GM12878 (cell line): Measurements from ENCODE around the gene NCLN. TPM values are rescaled to one million over a fixed set of nuclear protein-coding genes. Genes with fewer than 3 reads are reported as not detected.

ENCODE experiments used
- ATAC-seq: fragments of 200-7000 bp; cut with Tn5 transposase; 3 replicates; pipeline ENCODE4 v1.9.1; 2020; ENCODE audit warnings: mild to moderate bottlenecking, moderate library complexity
- BruUV-seq: library from RNA; stranded (reverse); fragments of 400-500 nt; replicated peaks from 2 replicates; lab custom pipeline; 2021; lab: Mats Ljungman, UMichigan
- CTCF ChIA-PET: fragments of 300-600 bp; sonication (Branson Sonifier 250); formaldehyde crosslinking; extraction: SDS; loops from one replicate; lab custom pipeline; 2021; ENCODE audit warnings: inconsistent platforms; lab: Yijun Ruan, JAX
- POLR2A ChIA-PET: fragments of 350-600 bp; formaldehyde crosslinking; extraction: SDS; loops from one replicate; lab custom pipeline; 2021; ENCODE audit warnings: inconsistent platforms; lab: Charles Lee
- RAD21 ChIA-PET: fragments of 300-600 bp; sonication (Branson Sonifier 250); formaldehyde crosslinking; loops from one replicate; lab custom pipeline; 2023; ENCODE audit warnings: antibody characterized with exemption; ENCODE audit not compliant: unreplicated experiment; lab: Charles Lee
- SMC1A ChIA-PET: fragments of 300-600 bp; sonication (Branson Sonifier 250); formaldehyde crosslinking; loops from one replicate; lab custom pipeline; 2023; ENCODE audit not compliant: unreplicated experiment, uncharacterized antibody; lab: Charles Lee
- DNase-seq: peaks from one replicate; pipeline ENCODE4 v3.0.0-alpha.2; 2011; ENCODE audit warnings: low read depth, low spot score
- FAIRE-seq: peaks from 3 replicates; lab custom pipeline; 2011; peaks lifted over from hg19 to GRCh38; lab: Jason Lieb, UNC
- H2AFZ ChIP-seq: 2 replicates; pipeline ENCODE4 v1.6.0; 2011; ENCODE audit warnings: low read depth, low read length, control low read depth; ENCODE audit not compliant: control insufficient read depth
- H3K27ac ChIP-seq: 2 replicates; pipeline ENCODE4 v1.5.1; 2011; ENCODE audit warnings: control low read depth; ENCODE audit not compliant: control insufficient read depth, insufficient read depth
- H3K27me3 ChIP-seq, 2 experiments: replicated peaks in 1 of 2; 2 replicates each; pipeline versions ENCODE4 v1.6.0 to v1.6.1; 2011; ENCODE audit warnings: low read length in 1 of 2; ENCODE audit not compliant: control insufficient read depth in 2 of 2, insufficient read depth in 2 of 2
- H3K36me3 ChIP-seq, 2 experiments: 2 replicates each; pipeline ENCODE4 v1.5.1; 2011; ENCODE audit warnings: low read length in 1 of 2; ENCODE audit not compliant: control insufficient read depth in 2 of 2, insufficient read depth in 2 of 2
- H3K4me1 ChIP-seq: 2 replicates; pipeline ENCODE4 v1.6.1; 2011; ENCODE audit warnings: mild to moderate bottlenecking, low read length, moderate library complexity, mixed read lengths; ENCODE audit not compliant: control insufficient read depth, insufficient read depth
- H3K4me2 ChIP-seq: 2 replicates; pipeline ENCODE4 v1.6.0; 2011; ENCODE audit warnings: control low read depth; ENCODE audit not compliant: control insufficient read depth, insufficient read depth
- H3K4me3 ChIP-seq: fragments of 200-600 bp; sonication (generic); 2 replicates; pipeline ENCODE4 v1.5.1; 2016
- H3K79me2 ChIP-seq: 2 replicates; pipeline ENCODE4 v1.6.0; 2011; ENCODE audit warnings: low read length; ENCODE audit not compliant: control insufficient read depth, insufficient read depth
- H3K9ac ChIP-seq: 2 replicates; pipeline ENCODE4 v1.8.0; 2011; ENCODE audit warnings: low read length, control low read depth, mixed read lengths; ENCODE audit not compliant: control insufficient read depth, insufficient read depth
- H3K9me3 ChIP-seq: replicated peaks from 3 replicates; pipeline ENCODE4 v1.5.1; 2011; ENCODE audit warnings: mild to moderate bottlenecking, low read length; ENCODE audit not compliant: control insufficient read depth, insufficient read depth
- H4K20me1 ChIP-seq: 2 replicates; pipeline ENCODE4 v1.6.0; 2011; ENCODE audit not compliant: control insufficient read depth, insufficient read depth
- ASH2L ChIP-seq: fragments of 300-600, 200-600 bp; sonication (generic); IDR thresholded peaks from 2 replicates; pipeline ENCODE4 v1.6.1; 2017; ENCODE audit warnings: low read depth, mild to moderate bottlenecking, borderline replicate concordance
- CEBPZ ChIP-seq: fragments of 150-350 bp; IDR thresholded peaks from 2 replicates; pipeline ENCODE4 v1.6.1; 2016; ENCODE audit warnings: low read depth, low read length
- CHD1 ChIP-seq: IDR thresholded peaks from 2 replicates; pipeline ENCODE4 v1.6.1; 2012; ENCODE audit warnings: low read depth, low read length, improper control_type of control experiment
- CREM ChIP-seq: IDR thresholded peaks from 2 replicates; pipeline ENCODE4 v1.6.1; 2014; ENCODE audit warnings: antibody characterized with exemption, low read depth
- E2F4 ChIP-seq: IDR thresholded peaks from 2 replicates; pipeline ENCODE4 v1.6.1; 2012; ENCODE audit warnings: low read depth, low read length, improper control_type of control experiment
- HSF1 ChIP-seq: fragments of 150-350 bp; IDR thresholded peaks from 2 replicates; pipeline ENCODE4 v1.6.1; 2014; ENCODE audit warnings: mild to moderate bottlenecking, low read depth, low read length
- NFIC ChIP-seq: IDR thresholded peaks from 2 replicates; pipeline ENCODE4 v1.6.1; 2012; ENCODE audit warnings: low read depth, mild to moderate bottlenecking, inconsistent platforms, low read length, moderate library complexity
- NR2C1 ChIP-seq: fragments of 450-650 bp; IDR thresholded peaks from 2 replicates; pipeline ENCODE4 v1.6.1; 2017; ENCODE audit warnings: antibody characterized with exemption, mild to moderate bottlenecking, moderate library complexity
- POLR2A ChIP-seq: IDR thresholded peaks from 2 replicates; pipeline ENCODE4 v1.6.1; 2011; ENCODE audit warnings: low read depth, mild to moderate bottlenecking, low read length
- RELB ChIP-seq: fragments of 450-650 bp; IDR thresholded peaks from 2 replicates; pipeline ENCODE4 v1.6.1; 2017; ENCODE audit warnings: low read depth, mild to moderate bottlenecking, moderate library complexity
- SIX5 ChIP-seq: IDR thresholded peaks from 2 replicates; pipeline ENCODE4 v1.6.1; 2011; ENCODE audit warnings: mild to moderate bottlenecking, low read depth, low read length, moderate library complexity; ENCODE audit not compliant: severe bottlenecking
- SMAD5 ChIP-seq: IDR thresholded peaks from 2 replicates; pipeline ENCODE4 v1.6.1; 2016; ENCODE audit warnings: antibody characterized with exemption, low read depth
- USF1 ChIP-seq: IDR thresholded peaks from 2 replicates; pipeline ENCODE4 v1.6.1; 2011; ENCODE audit warnings: borderline replicate concordance, low read depth, mild to moderate bottlenecking, moderate library complexity, mixed read lengths, low read length; ENCODE audit not compliant: insufficient read depth; ENCODE audit errors: extremely low read length
- WGBS: methylation state at CpG from one replicate; pipeline ENCODE4 v1.1.6; 2016; ENCODE audit warnings: low lambda C conversion rate; ENCODE audit not compliant: insufficient replicate concordance, insufficient coverage; ENCODE audit errors: missing lambda C conversion rate; 5-methylcytosine and 5-hydroxymethylcytosine counted together
- in situ Hi-C: fragments of 300-500 bp; cut with MboI; formaldehyde crosslinking; loops from 9 replicates; pipeline ENCODE4 v1.14.3; 2018; ENCODE audit warnings: mixed read lengths
- intact Hi-C: fragments of 100-400 bp; cut with micrococcal nuclease; formaldehyde crosslinking; loops from one replicate; pipeline ENCODE4 v1.14.2; 2022; ENCODE audit not compliant: unreplicated experiment
- polyA plus RNA-seq, 11 experiments: library from polyadenylated mRNA; depleted of rRNA in 4 of 11; unstranded in 6 of 11; stranded (reverse) in 5 of 11; fragments of >200 nt; fragmentation: Nextera tagmentation in 4 of 11; fragmentation: Illumina TruSeq in 1 of 11; extraction: Ambion mirVana in 4 of 11; extraction: Trizol in 1 of 11; gene quantifications; 1 replicate in 1 of 11; 2 replicates in 10 of 11; pipeline versions ENCODE4 v1.2.1 to v1.2.3, GENCODE V29; 2011 to 2016; ENCODE audit warnings: inconsistent platforms in 2 of 11, missing spikeins in 2 of 11, low read depth in 1 of 11
- total RNA-seq, 4 experiments: library from RNA; depleted of rRNA in 3 of 4; stranded (reverse); fragments of >200 nt in 3 of 4; fragmentation: Illumina TruSeq in 1 of 4; extraction: Trizol in 1 of 4; gene quantifications; 2 replicates each; pipeline versions ENCODE4 v1.2.1 to v1.2.3, GENCODE V29; 2013 to 2021

The NCLN gene
- total and polyA plus RNA-seq, 10 of the 15 experiments (the other 5 are each of a cell fraction or from before 2014, with no cell fraction given): 2.2 to 79.1 (median 36.0) TPM

GRCh38 chr19:3206216-3206953 is 20.7 kb downstream of the NCLN start:
- ChIA-PET POLR2A (no interaction called here), CTCF (no interaction called here)
- H3K9me3 ChIP-seq: no peaks in the 10 kb centered on the region
- TF ChIP-seq ASH2L: no peak
- TF ChIP-seq CEBPZ: no peak
- no peak for TF ChIP-seq HSF1
- no peak for TF ChIP-seq USF1
- no peak for TF ChIP-seq NR2C1
- no peak for TF ChIP-seq POLR2A
- TF ChIP-seq RELB: no peak
- TF ChIP-seq SIX5: no peak
- no peak for TF ChIP-seq CREM
- no peak for TF ChIP-seq NFIC
- no peak for TF ChIP-seq CHD1
- TF ChIP-seq SMAD5: no peak
- no peak for TF ChIP-seq E2F4

More at GRCh38 chr19:3206216-3206953, 20.7 kb downstream of the NCLN start:
- DNase-seq: no peak
- H3K4me3 ChIP-seq: no peak overlapping the region
- peaks cover 0 to 14% of the 10 kb centered on the region in 2 experiments; a peak in 2 of 4 replicates for H3K36me3 ChIP-seq
- BruUV-seq: no TSS peak
- no peak overlapping the region for H3K4me2 ChIP-seq
- H3K4me1 ChIP-seq: no peaks in the 10 kb centered on the region
- in situ Hi-C loops: no loop called here
- ATAC-seq: no peak
- no peak overlapping the region for H3K27ac ChIP-seq
- H3K9ac ChIP-seq: no peak overlapping the region
- WGBS: 98% methylated on average over 25 of the region's 28 CpGs
- H3K27me3 ChIP-seq: no peaks in the 10 kb centered on the region
- no peak overlapping the region for H2AFZ ChIP-seq
- H4K20me1 ChIP-seq: no peaks in the 10 kb centered on the region
- ChIA-PET RAD21 (no interaction called here), SMC1A (no interaction called here)
- FAIRE-seq: no peak
- intact Hi-C loops: no loop called here
- H3K79me2 ChIP-seq: no peaks in the 10 kb centered on the region
